ENCODE results near the gene DPAGT1. TPM values are rescaled to one million over a fixed set of nuclear protein-coding genes. Genes with fewer than 3 reads are reported as not detected.

Gene DPAGT1
- polyA plus RNA-seq, 1 experiment: 62.5 TPM

GRCh38 chr11:119113716-119114115 lies 12.1 kb upstream of the DPAGT1 start:
- TF ChIP-seq CTCF (IDR thresholded peaks at IDR 0.05; ENCODE audit: low read depth, low read length): no peak
- CTCF ChIA-PET: no interaction called here
- H3K27me3 ChIP-seq (ENCODE audit: control insufficient read depth, insufficient read depth, low read length): no peaks in the 10 kb centered on the region
- H3K4me3 ChIP-seq (ENCODE audit: low read depth, low read length): no peak overlapping the region
- POLR2A ChIA-PET: no interaction called here
- no peak for DNase-seq (ENCODE audit: low read depth, low spot score)
- H3K9me3 ChIP-seq (ENCODE audit: control insufficient read depth, insufficient read depth, low read length): no peaks in the 10 kb centered on the region
- H3K27ac ChIP-seq (ENCODE audit: low read depth, low read length): no peak overlapping the region

- H3K27ac ChIP-seq (ENCODE audit: low read depth, low read length): no peak overlapping the region
- no peak overlapping the region for H3K4me3 ChIP-seq (ENCODE audit: low read depth, low read length)
- DNase-seq (ENCODE audit: low read depth, low spot score): no peak
- POLR2A ChIA-PET: no interaction called here
- H3K27me3 ChIP-seq (ENCODE audit: control insufficient read depth, insufficient read depth, low read length): no peaks in the 10 kb centered on the region
- TF ChIP-seq CTCF (IDR thresholded peaks at IDR 0.05; ENCODE audit: low read depth, low read length): no peak
- no peaks in the 10 kb centered on the region for H3K9me3 ChIP-seq (ENCODE audit: control insufficient read depth, insufficient read depth, low read length)
- CTCF ChIA-PET: interaction anchor here (0.5 to 1.6 kb wide), 5 partner anchors 33 to 226 kb away, joined by 3 to 6 read pairs (median 3); no protein-coding TSS in a partner anchor
Measured at GRCh38 chr11:119112314-119113020, 10.8 kb upstream of the DPAGT1 start.

- H3K27ac ChIP-seq (ENCODE audit: low read depth, low read length): no peak overlapping the region
- POLR2A ChIA-PET: interaction anchor here (0.6 kb wide), 1 partner anchor 26 kb away, joined by 9 read pairs; no protein-coding TSS in a partner anchor
- no peak overlapping the region for H3K4me3 ChIP-seq (ENCODE audit: low read depth, low read length)
- no peak for DNase-seq (ENCODE audit: low read depth, low spot score)
- H3K27me3 ChIP-seq (ENCODE audit: control insufficient read depth, insufficient read depth, low read length): no peaks in the 10 kb centered on the region
- no peak for TF ChIP-seq CTCF (IDR thresholded peaks at IDR 0.05; ENCODE audit: low read depth, low read length)
- no peaks in the 10 kb centered on the region for H3K9me3 ChIP-seq (ENCODE audit: control insufficient read depth, insufficient read depth, low read length)
- CTCF ChIA-PET: interaction anchor here (0.5 to 1.6 kb wide), 3 partner anchors 34 to 95 kb away, joined by 3 to 6 read pairs (median 5); no protein-coding TSS in a partner anchor
Measured at GRCh38 chr11:119111361-119111925, 9.8 kb upstream of the DPAGT1 start.

- CTCF ChIA-PET: interaction anchor here (2.3 kb wide), 1 partner anchor 16 kb away, joined by 6 read pairs; a partner anchor contains a TSS
- no peak for TF ChIP-seq CTCF (IDR thresholded peaks at IDR 0.05; ENCODE audit: low read depth, low read length)
- no peak for DNase-seq (ENCODE audit: low read depth, low spot score)
- no peak overlapping the region for H3K4me3 ChIP-seq (ENCODE audit: low read depth, low read length)
- no peaks in the 10 kb centered on the region for H3K27me3 ChIP-seq (ENCODE audit: control insufficient read depth, insufficient read depth, low read length)
- POLR2A ChIA-PET: interaction anchor here (1.3 kb wide), 1 partner anchor 16 kb away, joined by 3 read pairs; no protein-coding TSS in a partner anchor
- H3K9me3 ChIP-seq (ENCODE audit: control insufficient read depth, insufficient read depth, low read length): no peaks in the 10 kb centered on the region
- H3K27ac ChIP-seq (ENCODE audit: low read depth, low read length): no peak overlapping the region
Measured at GRCh38 chr11:119110439-119110838, 8.8 kb upstream of the DPAGT1 start.

- no peaks in the 10 kb centered on the region for H3K9me3 ChIP-seq (ENCODE audit: control insufficient read depth, insufficient read depth, low read length)
- TF ChIP-seq CTCF (IDR thresholded peaks at IDR 0.05; ENCODE audit: low read depth, low read length): no peak
- no peak overlapping the region for H3K27ac ChIP-seq (ENCODE audit: low read depth, low read length)
- POLR2A ChIA-PET: interaction anchor here (1.3 kb wide), 1 partner anchor 15 kb away, joined by 3 read pairs; no protein-coding TSS in a partner anchor
- CTCF ChIA-PET: interaction anchor here (1.2 to 2.3 kb wide), 5 partner anchors 15 to 212 kb away, joined by 3 to 11 read pairs (median 6); partner anchors contain the start of gene CBL
- H3K27me3 ChIP-seq (ENCODE audit: control insufficient read depth, insufficient read depth, low read length): no peaks in the 10 kb centered on the region
- DNase-seq (ENCODE audit: low read depth, low spot score): no peak
- no peak overlapping the region for H3K4me3 ChIP-seq (ENCODE audit: low read depth, low read length)
Measured at GRCh38 chr11:119109843-119110242, 8.2 kb upstream of the DPAGT1 start.

Measured in AG04450 (cell line).